Measurements from ENCODE around the gene TBCE. TPM values are rescaled to one million over a fixed set of nuclear protein-coding genes. Genes with fewer than 3 reads are reported as not detected.

TBCE gene
- total and polyA plus RNA-seq, 9 of the 15 experiments (the other 6 are each of a cell fraction or from before 2014, with no cell fraction given): 52.6 to 92.1 (median 82.1) TPM

GRCh38 chr1:235415008-235415904, 48.0 kb downstream of the TBCE start (continued):
- peak in 1 of 3 experiments; percentile 60 for TF ChIP-seq YY1 (IDR thresholded peaks at IDR 0.05; ENCODE audit: borderline replicate concordance in 1 of 3, control insufficient read depth in 1 of 3, extremely low read depth in 1 of 3, insufficient read depth in 3 of 3, insufficient read length in 1 of 3, insufficient replicate concordance in 2 of 3, low read depth in 1 of 3, low read length in 2 of 3)
- TF ChIP-seq ATF2 (CRISPR knock-in tag; IDR thresholded peaks at IDR 0.05): no peak
- TF ChIP-seq JUND (IDR thresholded peaks at IDR 0.05; ENCODE audit: borderline replicate concordance, low read depth, low read length): peak; percentile 52; the same call in 1 of the 2 replicates
- TF ChIP-seq JUND (tag; IDR thresholded peaks at IDR 0.05; ENCODE audit: borderline replicate concordance, low read depth, low read length): no peak; the same call in 2 of the 3 replicates
- TF ChIP-seq CHD4 (IDR thresholded peaks at IDR 0.05; ENCODE audit: insufficient read depth, insufficient replicate concordance, low read depth, low read length, poor library complexity, severe bottlenecking): no peak
- no peak for TF ChIP-seq SRSF3 (IDR thresholded peaks at IDR 0.05; ENCODE audit: insufficient read depth, low read length)
- TF ChIP-seq SMC3 (conservative IDR thresholded peaks at IDR 0.05; ENCODE audit: insufficient read depth, low read depth, low read length): peak; percentile 83
- 0 out of 2 replicates have a peak, but pooled peaks have one; percentile 32 for TF ChIP-seq TEAD4 (IDR thresholded peaks at IDR 0.05; ENCODE audit: low read length)
- TF ChIP-seq TEAD4 (CRISPR knock-in tag; IDR thresholded peaks at IDR 0.05; ENCODE audit: borderline replicate concordance): no peak
- no peak for TF ChIP-seq MTA1 (IDR thresholded peaks at IDR 0.05; ENCODE audit: borderline replicate concordance)
